Skin epidermis (tissue), 12 donors: ENCODE results near the gene CPLX4.

Source experiments
- H3K27ac ChIP-seq, 21 experiments: fragments of 200-600 bp; sonication (generic) in 11 of 21; one replicate each; pipeline ENCODE4 v1.5.0; 2020; ENCODE audit warnings: mild to moderate bottlenecking in 3 of 21, inconsistent platforms in 2 of 21, moderate library complexity in 2 of 21
- H3K4me3 ChIP-seq, 7 experiments: fragments of 200-600 bp; sonication (generic) in 2 of 7; one replicate each; pipeline ENCODE4 v1.5.0; 2020; ENCODE audit warnings: inconsistent platforms in 2 of 7, mild to moderate bottlenecking in 2 of 7, moderate library complexity in 1 of 7

The CPLX4 gene, protein sequence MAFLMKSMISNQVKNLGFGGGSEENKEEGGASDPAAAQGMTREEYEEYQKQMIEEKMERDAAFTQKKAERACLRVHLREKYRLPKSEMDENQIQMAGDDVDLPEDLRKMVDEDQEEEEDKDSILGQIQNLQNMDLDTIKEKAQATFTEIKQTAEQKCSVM

DNA sequence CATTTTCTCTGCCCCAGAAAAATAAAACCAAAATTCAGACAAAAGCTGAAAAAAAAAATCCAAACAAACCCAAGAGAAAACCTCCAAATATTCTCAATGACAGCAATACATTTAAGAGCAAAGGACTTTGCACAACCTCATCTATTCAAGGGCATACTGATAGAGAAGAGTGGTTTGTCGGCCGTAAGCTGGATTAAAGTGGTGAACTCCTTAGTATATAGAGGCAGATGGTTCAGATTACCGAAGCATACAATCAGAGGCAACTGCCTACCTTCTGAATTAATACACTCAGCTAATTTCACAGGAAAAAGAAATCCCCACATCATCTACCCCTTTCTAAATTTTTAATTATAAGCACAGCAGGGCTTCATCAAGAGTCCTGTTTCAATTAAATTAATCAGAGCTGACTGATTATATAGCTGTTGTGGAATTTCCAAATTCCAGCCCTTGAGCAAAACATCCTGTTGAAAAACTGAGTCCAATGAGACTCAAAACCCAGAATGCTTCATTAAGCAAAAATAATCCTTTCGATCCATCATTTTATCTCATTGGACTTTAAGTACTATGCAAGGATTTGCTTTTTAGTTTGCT is at the start of gene CPLX4:
Gene CPLX4, minus strand, starts transcription at position 190 of the 591 bp plus-strand sequence. Its CDS starts 187 bp downstream, at position 3.
- Histone ChIP-seq H3K4me3 (no peak within 1 kb of the TSS), H3K27ac (no peak within 1 kb of the TSS)

DNA sequence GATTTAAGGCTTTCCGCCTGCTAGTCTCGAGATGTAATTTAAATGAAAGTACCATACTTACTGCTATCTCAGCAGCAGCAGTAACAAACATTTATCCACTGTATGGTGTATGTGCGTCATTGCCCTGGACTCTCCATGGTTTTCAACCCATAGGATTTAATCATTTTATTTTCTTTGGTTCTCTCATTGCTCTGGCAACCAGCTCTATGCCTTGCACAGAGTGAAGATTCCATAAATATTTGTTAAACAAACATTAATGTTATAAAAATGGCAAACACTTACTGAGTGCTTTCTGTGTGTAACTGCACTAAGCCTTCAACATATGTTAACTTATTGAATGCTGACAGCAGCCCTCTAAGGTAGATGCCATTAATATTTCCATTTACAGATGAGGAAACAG is 41.9 kb upstream of the CPLX4 start:
- H3K4me3 ChIP-seq = no peak overlapping the region
- no peak overlapping the region for H3K27ac ChIP-seq

DNA sequence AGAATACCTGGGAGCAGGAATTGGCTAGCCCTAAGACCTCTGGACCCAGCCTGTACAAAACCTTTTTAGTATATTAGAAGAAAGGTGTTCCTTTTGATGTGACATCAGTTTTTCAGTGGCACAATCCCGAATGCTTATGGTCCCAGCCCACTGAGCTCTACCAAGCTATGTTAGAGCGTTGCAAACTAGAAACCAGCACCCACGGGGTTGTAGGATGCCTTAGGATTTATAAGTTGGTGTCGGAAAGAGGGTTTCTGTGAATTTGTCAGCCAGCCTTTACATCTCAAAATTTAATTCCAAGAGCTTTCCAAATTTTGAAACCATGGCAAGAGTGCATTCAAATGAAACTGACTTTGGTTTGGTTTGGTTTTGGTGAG is 41.1 kb upstream of the CPLX4 start:
- Histone ChIP-seq H3K4me3 (peak overlapping the region; percentile 73 to 97 (median 92)), H3K27ac (peak overlapping the region in 13 of 21 experiments; percentile 7 to 94 (median 89))

DNA sequence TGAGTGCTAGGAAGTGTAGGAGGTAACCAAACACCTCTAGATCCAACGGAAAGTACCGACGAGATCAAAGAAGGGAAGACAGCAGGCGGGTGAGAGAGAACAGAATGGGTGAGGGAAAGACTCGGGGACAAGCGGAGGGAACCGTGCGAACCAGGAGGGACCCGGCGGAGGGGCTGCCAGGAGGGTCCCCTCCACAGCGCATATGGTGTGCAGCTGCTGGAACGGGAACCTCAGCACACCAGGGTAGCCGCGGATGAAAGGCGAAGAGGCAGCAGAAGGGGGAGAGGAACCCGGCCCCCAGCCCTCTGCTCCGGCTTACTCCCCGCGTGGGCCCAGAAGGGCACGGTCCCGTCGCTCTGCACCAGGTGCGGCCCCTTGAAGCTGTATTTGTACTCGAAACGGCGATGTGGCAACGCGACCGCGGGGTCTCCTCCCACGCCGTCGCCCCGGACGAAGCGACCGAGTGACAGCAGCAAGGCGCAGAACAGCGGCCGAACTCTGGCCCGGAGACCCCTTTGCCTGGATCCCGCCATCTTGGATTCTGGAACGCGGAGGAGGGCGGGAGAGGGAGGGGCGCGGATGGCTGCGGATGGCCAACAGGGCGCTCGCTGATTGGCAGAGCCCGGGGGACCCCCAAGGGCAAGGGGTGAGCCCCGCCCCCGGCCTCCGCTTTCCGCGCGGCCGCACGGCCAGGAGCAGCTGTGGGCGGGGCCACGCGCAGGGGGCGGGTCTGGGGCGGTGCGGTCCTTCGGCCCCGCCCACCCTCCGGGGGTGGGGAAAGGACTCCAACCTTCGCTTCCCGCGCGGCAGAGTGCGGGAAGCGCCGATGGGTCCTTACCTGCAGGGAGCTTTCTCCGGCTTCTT is 40.5 kb upstream of the CPLX4 start, which contains the start of gene LMAN1:
Gene LMAN1, minus strand, starts transcription at position 554 of the 864 bp plus-strand sequence. Its CDS starts 21 bp downstream, at position 533.
- H3K4me3 ChIP-seq = peak within 1 kb of the TSS; percentile 73 to 97 (median 92)
- peak within 1 kb of the TSS; percentile 66 to 96 (median 89) for H3K27ac ChIP-seq

DNA sequence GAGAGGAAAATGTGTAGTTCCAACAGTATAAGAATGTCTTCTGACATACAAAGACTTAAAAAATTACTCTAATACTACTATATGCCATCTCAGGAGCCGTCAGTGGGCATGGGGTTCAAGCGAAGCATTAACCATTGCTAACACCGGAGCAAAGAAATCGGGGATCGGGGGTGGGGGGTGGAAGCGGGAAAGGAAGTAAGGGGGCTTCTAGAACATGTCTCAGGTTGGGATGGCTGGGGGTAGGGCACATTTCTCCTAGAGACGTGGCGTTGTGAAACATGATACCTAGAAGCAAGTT is 39.9 kb upstream of the CPLX4 start:
- Histone ChIP-seq H3K27ac (peak overlapping the region in 20 of 21 experiments; percentile 70 to 96 (median 90)), H3K4me3 (peak overlapping the region; percentile 73 to 97 (median 92))

DNA sequence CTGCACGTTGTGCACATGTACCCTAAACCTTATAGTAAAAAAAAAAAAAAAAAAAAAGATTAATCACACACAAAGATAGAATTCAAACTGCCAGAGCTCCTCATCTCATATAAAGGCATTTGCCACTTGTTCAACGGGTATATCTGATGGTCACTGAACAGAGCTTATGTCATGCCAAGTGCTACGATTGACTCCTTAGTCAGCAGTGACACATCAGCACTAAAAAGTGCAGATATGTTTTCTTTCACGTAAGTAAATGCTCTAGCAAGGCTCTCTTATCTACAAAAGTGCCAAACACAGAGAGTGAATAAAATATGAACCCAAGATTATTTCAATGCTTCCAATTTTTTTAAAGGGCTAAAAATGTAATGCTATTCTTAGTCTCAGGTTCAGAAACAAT is 39.5 kb upstream of the CPLX4 start:
- Histone ChIP-seq H3K4me3 (peak overlapping the region; percentile 73 to 97 (median 92)), H3K27ac (peak overlapping the region in 15 of 21 experiments; percentile 72 to 96 (median 90))

DNA sequence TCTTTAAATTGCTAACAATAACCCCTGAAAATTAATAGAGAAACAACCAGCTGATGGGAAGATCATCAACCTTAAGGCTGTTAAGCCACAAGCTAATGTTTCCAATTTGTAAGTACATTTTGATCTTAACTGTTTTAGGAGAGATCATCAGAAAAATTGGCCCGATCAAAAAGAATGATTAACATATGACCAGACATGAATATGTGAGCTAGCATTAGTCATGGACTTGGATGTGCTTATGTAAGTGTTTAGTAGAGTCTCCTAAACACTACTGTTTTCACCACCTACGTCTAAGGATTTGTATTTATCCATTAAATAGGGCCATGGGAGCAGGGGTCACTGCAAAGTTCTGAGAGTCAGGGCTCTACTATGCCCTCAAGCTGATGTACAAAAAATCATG is 36.3 kb upstream of the CPLX4 start:
- Histone ChIP-seq H3K4me3 (no peak overlapping the region), H3K27ac (no peak overlapping the region)

DNA sequence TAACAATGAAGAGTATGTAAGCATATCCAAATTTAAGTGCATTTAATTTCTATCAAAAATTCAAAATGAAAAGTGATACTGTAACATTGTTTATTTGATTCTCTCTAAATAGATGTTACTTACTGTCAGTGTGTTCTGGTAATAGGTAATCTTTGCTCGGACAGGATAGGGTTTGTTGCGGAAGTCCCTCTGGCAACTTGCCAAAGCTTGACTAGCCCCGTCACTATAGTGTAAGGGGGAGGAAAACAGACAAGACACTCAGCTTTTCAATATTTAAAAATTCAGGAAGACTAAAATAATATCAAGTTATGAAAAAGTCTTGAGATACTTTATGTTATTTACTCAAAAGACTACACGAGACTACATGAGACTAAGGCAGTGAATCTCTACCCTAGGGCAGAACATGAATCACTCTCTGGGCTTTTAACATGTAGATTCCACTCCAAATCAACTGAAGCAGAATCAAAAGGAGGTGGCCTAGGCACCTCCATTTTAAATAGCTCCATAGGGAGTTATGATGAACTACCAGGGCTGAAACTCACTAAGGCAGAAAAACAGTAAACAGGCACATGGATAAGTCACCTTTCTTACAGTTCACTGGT is 34.7 kb upstream of the CPLX4 start:
- Histone ChIP-seq H3K27ac (no peak overlapping the region), H3K4me3 (no peak overlapping the region)

DNA sequence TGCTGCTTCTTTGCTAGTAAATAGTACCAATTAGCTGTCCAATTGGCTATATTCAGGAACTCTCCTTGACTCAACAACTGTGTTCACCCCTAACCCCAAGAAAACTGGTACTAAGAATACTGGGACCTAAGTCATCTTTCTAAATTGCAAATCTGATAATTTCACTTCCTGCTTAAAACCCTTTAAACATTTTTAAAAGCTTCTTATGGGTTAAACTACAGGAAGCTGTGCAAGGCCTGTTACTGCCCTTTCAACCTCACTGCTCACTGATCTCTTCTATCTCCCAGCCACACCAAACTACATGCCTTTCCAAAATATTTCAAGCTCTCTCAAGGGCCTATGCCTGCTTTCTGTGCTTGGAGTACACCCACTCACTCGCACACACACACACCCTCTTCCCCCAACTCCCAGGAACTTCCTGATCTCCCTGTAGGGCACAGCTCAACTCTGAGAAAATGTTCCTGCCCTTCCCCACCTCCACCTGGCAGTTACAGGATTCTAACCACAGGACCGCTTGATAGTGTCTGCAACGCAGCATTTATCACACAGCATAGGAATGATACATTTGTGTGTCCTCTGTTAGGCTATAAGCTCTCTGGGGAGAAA is 33.9 kb upstream of the CPLX4 start:
- no peak overlapping the region for H3K27ac ChIP-seq
- no peak overlapping the region for H3K4me3 ChIP-seq

DNA sequence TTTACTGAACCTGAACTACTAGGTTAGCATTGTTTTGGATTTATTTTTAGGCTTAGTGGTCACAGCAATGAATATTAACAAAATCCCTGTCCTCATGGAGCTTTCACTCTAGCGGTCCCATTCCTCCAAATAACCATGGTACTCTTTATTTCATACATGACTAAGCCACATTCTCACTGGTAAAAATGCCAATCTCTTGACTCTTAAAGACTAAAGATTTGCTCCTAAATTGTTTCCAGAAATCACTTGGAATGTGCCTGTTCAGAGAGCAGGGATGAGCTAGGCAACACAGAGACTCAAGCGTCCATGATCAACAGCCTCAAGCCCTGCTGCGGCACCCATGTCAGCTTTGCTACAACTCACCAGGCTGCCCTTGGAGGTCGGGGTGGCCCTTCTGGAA is 27.1 kb upstream of the CPLX4 start:
- no peak overlapping the region for H3K4me3 ChIP-seq
- no peak overlapping the region for H3K27ac ChIP-seq

DNA sequence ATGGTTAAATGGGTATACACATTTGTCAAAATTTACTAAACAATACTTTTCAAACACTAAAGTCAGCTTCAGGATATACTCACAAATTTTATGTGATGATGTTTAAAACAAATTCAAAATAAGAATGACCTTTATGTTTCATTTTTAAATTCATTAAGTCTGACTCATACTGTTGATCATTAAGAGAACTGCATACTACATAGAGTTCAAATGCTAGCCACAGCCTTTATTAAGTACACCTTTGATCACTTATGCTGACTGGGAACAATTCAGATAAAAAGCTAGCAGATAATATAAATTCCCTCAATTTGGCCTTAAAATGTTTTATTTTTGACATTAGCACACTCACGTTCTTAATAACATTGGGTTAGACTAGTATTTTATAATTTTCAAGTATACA is 26.5 kb upstream of the CPLX4 start:
- H3K27ac ChIP-seq = no peak overlapping the region
- no peak overlapping the region for H3K4me3 ChIP-seq

DNA sequence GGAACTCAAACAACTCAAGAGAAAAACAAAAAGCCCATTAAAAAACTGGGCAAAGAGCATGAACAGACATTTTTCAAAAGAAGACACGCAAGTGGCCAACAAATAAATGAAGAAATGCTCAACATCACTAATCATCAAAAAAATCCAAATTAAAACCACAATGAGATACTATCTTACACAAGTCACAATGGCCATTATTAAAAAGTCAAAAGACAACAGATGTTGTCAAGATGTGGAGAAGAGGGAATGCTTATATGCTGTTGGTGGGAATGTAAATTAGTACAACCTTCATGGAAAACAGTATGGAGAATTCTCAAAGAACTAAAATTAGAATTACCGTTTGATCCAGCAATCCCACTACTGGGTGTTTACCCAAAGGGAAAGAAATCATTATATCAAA is 25.5 kb upstream of the CPLX4 start:
- no peak overlapping the region for H3K27ac ChIP-seq
- no peak overlapping the region for H3K4me3 ChIP-seq

DNA sequence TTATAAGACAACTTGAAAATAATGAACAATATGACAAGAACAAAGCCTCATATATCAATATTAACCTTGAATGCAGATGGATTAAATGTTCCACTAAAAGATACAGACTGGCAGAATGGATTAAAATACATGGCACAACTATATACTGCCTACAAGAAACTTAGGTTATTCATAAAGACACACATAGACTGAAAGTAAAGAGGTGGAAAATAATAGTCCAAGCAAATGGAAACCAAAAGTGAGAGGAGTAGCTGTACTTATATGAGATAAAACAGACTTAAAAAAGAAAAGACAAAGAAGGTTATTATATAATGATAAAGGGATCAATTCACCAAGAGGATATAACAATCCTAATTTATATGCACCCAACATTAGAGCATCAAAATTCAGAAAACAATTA is 22.4 kb upstream of the CPLX4 start:
- Histone ChIP-seq H3K4me3 (no peak overlapping the region), H3K27ac (no peak overlapping the region)

DNA sequence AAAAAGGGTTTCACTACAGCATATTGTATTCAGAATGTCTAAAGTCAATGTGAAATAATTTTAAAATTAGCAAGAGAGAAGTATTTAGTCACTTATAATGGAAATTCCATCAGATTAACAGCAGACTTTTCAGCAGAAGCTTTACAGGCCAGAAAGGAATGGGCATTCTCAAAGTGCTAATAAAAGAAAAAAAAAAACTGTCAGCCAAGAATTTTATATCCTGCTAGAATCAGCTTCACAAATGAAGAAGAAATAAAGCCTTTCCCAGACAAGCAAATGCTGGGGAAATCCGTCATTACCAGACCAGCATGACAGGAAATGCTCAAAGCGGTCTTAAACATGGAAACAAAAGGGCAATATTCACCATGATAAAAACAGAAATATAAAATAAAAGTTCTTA is 21.9 kb upstream of the CPLX4 start:
- no peak overlapping the region for H3K4me3 ChIP-seq
- H3K27ac ChIP-seq = no peak overlapping the region

DNA sequence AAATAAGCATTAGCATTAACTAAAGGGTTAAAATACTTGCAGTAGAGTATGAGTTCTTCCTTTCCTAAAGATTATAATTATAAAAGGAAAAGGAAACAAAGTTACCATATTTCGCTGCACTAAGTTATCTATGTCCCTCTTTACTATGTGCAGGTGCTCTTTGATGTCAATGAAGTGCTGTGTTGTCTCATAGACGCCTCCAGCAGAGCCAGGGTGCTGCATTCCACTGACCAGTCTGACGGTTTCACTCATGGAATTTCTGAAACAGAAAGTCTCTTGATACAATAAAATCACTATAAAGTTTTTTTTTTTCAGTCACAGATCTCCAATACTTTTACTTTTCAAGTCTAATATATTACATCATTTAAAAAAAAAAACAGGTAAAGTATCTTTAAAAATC is 14.5 kb upstream of the CPLX4 start:
- Histone ChIP-seq H3K4me3 (no peak overlapping the region), H3K27ac (no peak overlapping the region)

DNA sequence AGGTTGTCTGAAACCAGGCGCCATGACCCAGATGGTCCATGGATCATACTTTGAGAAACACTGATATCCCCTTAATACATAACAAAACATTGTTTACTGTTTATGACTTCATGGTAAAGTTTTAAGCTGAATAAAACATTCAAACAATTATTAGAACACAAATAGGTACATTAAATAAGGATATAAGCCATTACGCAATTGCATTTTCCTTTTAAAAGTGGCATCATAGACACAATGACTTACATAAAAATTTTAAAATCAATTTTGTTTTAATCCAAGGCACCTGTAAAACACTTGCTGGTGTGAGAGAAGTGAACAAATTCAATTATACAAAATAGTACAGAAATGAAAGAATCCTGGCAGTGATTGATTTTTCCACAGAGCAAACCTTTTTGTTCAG is 10.2 kb upstream of the CPLX4 start:
- H3K27ac ChIP-seq = no peak overlapping the region

DNA sequence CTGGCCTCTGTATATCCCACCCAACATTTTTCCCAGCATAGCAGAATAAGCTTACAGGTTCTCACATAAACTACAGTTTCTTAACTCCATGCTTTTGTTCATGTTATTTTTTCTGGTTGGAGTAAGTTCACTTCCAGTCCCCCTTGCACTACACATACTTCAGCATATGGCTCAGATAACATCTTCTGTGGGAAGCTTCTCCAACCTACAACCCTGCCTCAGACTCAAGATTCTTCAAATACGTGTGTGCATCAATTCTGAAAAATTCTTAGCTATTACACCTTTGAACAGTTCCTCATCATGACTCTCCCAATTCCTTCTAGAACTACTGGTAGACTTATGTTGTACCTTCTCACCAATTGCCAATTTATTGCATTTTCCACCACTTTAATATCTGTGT is 7.5 kb upstream of the CPLX4 start:
- no peak overlapping the region for H3K27ac ChIP-seq
- H3K4me3 ChIP-seq = no peak overlapping the region

More for the DNA sequence above, 10.2 kb upstream of the CPLX4 start:
- H3K4me3 ChIP-seq = no peak overlapping the region

DNA sequence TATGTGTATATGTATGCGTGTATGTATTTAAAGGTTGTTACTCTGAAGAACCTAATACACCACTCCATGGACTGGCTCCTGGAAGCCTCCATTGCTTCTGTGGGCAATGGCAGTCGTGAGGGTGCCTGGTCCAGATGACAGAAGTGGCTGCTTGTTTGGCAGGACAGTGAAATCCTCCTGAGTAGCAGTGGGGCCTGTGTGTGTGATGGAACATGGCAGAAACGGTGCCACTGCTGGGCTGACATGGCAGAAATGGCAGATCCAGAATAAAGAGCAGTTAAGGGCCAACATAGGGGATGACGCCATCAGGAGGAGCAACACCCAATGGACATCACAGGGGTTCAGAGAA is 6.1 kb upstream of the CPLX4 start:
- H3K27ac ChIP-seq = no peak overlapping the region
- no peak overlapping the region for H3K4me3 ChIP-seq

DNA sequence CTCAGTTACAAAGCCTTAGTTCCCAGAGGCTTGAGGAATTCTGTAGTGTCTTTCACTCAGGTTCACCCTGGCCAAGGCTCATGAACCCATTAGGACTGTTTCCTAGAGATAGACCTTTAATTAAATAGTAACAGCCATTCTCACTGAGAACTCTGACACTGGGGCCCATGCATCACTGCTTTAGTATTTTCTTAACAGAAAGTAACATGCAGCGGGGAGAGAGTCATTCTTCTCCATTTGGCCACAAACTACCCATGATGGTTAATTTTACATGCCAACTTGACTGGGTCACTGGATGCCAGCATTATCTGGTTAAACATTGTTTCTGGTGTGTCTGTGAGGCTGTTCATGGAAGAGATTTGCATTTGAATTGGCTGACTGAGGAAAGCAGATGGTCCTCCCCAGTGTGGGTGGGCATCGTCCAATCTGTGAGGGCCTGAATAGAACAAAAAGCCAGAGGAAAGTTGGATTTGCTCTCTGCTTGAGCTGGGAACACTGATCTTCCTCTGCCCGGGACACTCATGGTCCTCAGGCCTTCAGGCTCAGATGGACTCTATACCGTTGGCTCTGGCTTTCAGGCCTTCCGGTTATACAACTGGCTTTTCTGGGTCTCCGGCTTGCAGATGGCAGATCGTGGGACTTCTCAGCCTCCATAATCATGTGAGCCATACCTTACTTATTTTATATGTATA is 5.6 kb upstream of the CPLX4 start:
- no peak overlapping the region for H3K27ac ChIP-seq

DNA sequence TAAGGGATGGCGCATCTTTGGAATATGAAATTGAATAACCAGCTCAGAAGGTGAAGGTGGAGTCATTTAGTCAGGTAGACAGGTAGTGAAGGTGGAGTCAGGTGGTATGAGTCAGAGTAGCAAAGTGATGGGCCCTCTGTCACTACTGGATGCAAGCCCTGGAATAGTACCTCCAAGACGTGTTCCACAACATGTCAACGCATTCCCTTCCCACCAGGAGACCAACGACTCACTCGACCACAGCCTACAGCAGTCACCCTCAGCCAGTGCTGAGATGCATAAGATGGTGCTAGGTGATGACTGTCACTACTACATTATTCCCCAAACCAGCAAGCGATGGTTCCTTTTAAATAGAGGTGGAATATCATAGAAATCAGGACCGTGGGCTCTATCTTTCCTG is 6.8 kb downstream of the CPLX4 start:
- no peak overlapping the region for H3K27ac ChIP-seq
- H3K4me3 ChIP-seq = no peak overlapping the region

More for the DNA sequence above, 5.6 kb upstream of the CPLX4 start:
- H3K4me3 ChIP-seq = no peak overlapping the region
